Stimulated activated CD8-positive, alpha-beta memory T cell treated with anti-CD3 and anti-CD28 coated beads, Interleukin-12 subunit alpha, Interleukin-12 subunit beta, amount 100 ng/mL, for 4 hours (primary cell): ENCODE data around the gene KLHDC3.
A peak's percentile ranks its signal among the peaks of the same experiment; 100 is the strongest.

Source experiments
- DNase-seq: peaks from one replicate; pipeline ENCODE4 v3.0.0-alpha.2; 2020; ENCODE audit warnings: low read depth

Gene KLHDC3

GRCh38 chr6:43013843-43014433, at the start of gene KLHDC3, which contains the start of gene MEA1:
KLHDC3 (plus strand) TSS chr6:43014249; CDS start chr6:43017193, 2,944 bp downstream.
MEA1 (minus strand) TSS chr6:43013946; CDS start chr6:43013813, 133 bp downstream.
- peak; percentile 97 for DNase-seq

- no peak for DNase-seq
These were observed 47.5 kb upstream of the KLHDC3 start for GRCh38 chr6:42966571-42966970.

GRCh38 chr6:42967228-42967627, 46.8 kb upstream of the KLHDC3 start:
- no peak for DNase-seq

- DNase-seq = no peak
These were observed 45.8 kb upstream of the KLHDC3 start for GRCh38 chr6:42968126-42968701.

- DNase-seq = no peak
These were observed 45.3 kb upstream of the KLHDC3 start for GRCh38 chr6:42968783-42969182.

GRCh38 chr6:42969431-42969830, 44.6 kb upstream of the KLHDC3 start:
- no peak for DNase-seq

- DNase-seq = no peak
These were observed 44.1 kb upstream of the KLHDC3 start for GRCh38 chr6:42969934-42970333.

GRCh38 chr6:42970871-42971612, 43.0 kb upstream of the KLHDC3 start:
- no peak for DNase-seq

- no peak for DNase-seq
These were observed 42.2 kb upstream of the KLHDC3 start for GRCh38 chr6:42971746-42972327.

- no peak for DNase-seq
These were observed 40.1 kb upstream of the KLHDC3 start for GRCh38 chr6:42973926-42974325.

GRCh38 chr6:42974919-42975505, 39.0 kb upstream of the KLHDC3 start:
- DNase-seq = no peak

GRCh38 chr6:42978487-42978838, 35.6 kb upstream of the KLHDC3 start:
- no peak for DNase-seq

GRCh38 chr6:42978839-42979522, 35.1 kb upstream of the KLHDC3 start, which contains the start of gene PEX6:
PEX6 (minus strand) TSS chr6:42979181; CDS start chr6:42979150, 31 bp downstream.
- DNase-seq = peak; percentile 84

- DNase-seq = no peak
These were observed 34.4 kb upstream of the KLHDC3 start for GRCh38 chr6:42979523-42980177.

GRCh38 chr6:42981836-42982235, 32.2 kb upstream of the KLHDC3 start:
- no peak for DNase-seq

GRCh38 chr6:42984001-42984923, 29.8 kb upstream of the KLHDC3 start, which contains the start of gene PPP2R5D:
PPP2R5D (plus strand) TSS chr6:42984570; CDS start chr6:42984678, 108 bp downstream.
- peak; percentile 90 for DNase-seq

GRCh38 chr6:42984924-42985475, 29.0 kb upstream of the KLHDC3 start:
- DNase-seq = no peak

- no peak for DNase-seq
These were observed 26.3 kb upstream of the KLHDC3 start for GRCh38 chr6:42987533-42988451.
